Measurements from ENCODE around the gene NONO.

Gene NONO

DNA sequence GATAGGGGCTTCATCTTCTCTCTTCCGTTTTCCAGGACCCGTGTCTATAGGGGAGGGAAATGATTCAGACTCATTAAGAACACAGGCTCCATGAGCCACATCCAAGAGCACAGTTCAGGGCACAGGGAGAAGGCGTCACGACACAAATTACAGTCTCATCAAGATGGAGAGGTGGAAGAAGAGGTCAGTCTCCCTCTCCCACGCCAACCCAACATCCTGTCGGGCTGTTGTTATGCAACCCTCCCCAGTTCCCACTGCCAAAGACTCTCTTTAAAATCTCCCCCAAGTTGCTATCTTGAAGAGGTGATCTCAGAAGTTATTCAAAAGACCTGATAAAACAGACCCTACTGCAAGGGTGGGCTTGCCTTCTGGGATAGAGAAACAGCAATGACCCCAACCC, 42.1 kb upstream of the NONO start:
- H3K27ac ChIP-seq = no peak overlapping the region
- no peak overlapping the region for H3K9ac ChIP-seq
- H3K36me3 ChIP-seq (ENCODE audit: insufficient read depth) = no peaks in the 10 kb centered on the region
- no peaks in the 10 kb centered on the region for H3K27me3 ChIP-seq (ENCODE audit: insufficient read depth, low read depth)
- H2AFZ ChIP-seq (ENCODE audit: low read depth) = no peak overlapping the region
- no peak overlapping the region for H3K4me2 ChIP-seq
- TF ChIP-seq, protein P1, sequence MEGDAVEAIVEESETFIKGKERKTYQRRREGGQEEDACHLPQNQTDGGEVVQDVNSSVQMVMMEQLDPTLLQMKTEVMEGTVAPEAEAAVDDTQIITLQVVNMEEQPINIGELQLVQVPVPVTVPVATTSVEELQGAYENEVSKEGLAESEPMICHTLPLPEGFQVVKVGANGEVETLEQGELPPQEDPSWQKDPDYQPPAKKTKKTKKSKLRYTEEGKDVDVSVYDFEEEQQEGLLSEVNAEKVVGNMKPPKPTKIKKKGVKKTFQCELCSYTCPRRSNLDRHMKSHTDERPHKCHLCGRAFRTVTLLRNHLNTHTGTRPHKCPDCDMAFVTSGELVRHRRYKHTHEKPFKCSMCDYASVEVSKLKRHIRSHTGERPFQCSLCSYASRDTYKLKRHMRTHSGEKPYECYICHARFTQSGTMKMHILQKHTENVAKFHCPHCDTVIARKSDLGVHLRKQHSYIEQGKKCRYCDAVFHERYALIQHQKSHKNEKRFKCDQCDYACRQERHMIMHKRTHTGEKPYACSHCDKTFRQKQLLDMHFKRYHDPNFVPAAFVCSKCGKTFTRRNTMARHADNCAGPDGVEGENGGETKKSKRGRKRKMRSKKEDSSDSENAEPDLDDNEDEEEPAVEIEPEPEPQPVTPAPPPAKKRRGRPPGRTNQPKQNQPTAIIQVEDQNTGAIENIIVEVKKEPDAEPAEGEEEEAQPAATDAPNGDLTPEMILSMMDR (conservative IDR thresholded peaks at IDR 0.05; ENCODE audit: low read depth, low read length) = no peak
- no peaks in the 10 kb centered on the region for H4K20me1 ChIP-seq (ENCODE audit: insufficient read depth)
- no peaks in the 10 kb centered on the region for H3K79me2 ChIP-seq (ENCODE audit: insufficient read depth, low read depth)
- H3K4me1 ChIP-seq (ENCODE audit: low read depth, poor library complexity, severe bottlenecking) = peaks cover 3% of the 10 kb centered on the region
- H3K4me3 ChIP-seq (IDR thresholded peaks at IDR 0.05; ENCODE audit: insufficient read depth, low read depth, low read length) = no peak overlapping the region

DNA sequence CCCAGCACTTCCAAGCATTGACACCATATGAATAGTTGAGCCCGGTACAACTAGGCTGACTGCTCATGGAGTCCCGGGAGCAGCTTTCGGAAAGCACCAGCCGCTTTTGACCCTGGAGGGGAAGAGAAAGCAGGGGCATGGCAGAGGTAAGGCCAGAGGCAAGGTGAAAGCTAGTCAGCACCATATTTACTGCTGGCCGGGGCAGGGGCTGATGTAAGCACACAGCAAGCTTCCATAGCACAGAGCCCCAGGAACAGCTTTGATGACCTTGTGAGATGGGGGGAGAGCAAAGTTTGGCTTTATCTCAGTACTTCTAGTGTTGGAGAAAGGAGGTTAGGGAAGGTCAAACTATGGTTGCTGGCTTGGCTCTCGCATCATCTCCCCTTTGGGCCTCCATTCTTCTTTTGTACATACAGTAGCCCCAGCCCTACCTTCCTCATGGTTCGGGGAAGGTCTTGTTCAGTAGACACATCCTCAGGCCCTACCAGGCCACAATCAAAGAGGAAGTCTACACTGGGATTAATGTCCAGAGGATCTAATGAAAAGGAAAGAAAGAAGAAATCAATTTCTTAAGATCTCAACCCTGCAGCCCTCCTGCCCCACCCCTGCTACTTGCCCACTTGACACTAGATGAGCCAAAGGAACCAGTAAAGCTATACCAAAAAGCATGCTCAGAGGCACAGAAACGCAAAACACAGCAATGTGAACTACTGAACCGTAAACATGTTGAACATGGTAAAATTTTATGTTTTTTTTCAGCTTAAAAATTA, 38.9 kb upstream of the NONO start:
- Histone ChIP-seq H3K36me3 (ENCODE audit: insufficient read depth) (no peaks in the 10 kb centered on the region), H3K27ac (no peak overlapping the region), H3K27me3 (ENCODE audit: insufficient read depth, low read depth) (no peaks in the 10 kb centered on the region), H3K9ac (no peak overlapping the region), H3K4me3 (IDR thresholded peaks at IDR 0.05; ENCODE audit: insufficient read depth, low read depth, low read length) (no peak overlapping the region), H3K4me1 (ENCODE audit: low read depth, poor library complexity, severe bottlenecking) (peaks cover 3% of the 10 kb centered on the region), H4K20me1 (ENCODE audit: insufficient read depth) (no peaks in the 10 kb centered on the region), H3K4me2 (no peak overlapping the region), H3K79me2 (ENCODE audit: insufficient read depth, low read depth) (no peaks in the 10 kb centered on the region), H2AFZ (ENCODE audit: low read depth) (no peak overlapping the region)
- TF ChIP-seq, protein P1 (conservative IDR thresholded peaks at IDR 0.05; ENCODE audit: low read depth, low read length) = no peak

DNA sequence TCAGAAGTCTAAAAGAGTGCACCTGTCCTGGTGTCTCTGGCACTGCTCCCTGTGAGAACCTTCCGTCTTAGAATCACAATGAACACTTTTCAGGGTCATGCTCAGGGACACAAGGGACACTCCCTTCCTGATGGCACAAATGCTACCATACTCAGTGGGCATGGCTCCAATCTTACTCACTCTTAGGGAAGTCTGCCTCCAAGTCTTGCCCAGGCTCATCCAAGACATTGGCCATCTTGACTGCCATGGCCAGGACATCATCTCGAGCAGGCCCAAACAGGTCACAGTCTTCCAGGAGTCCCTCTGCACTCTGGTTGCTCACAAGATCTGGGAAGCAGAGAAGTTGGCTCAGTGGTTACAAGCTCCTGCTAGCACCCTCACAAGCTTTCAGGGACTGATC, 38.3 kb upstream of the NONO start:
- no peaks in the 10 kb centered on the region for H3K36me3 ChIP-seq (ENCODE audit: insufficient read depth)
- H2AFZ ChIP-seq (ENCODE audit: low read depth) = no peak overlapping the region
- no peaks in the 10 kb centered on the region for H4K20me1 ChIP-seq (ENCODE audit: insufficient read depth)
- no peaks in the 10 kb centered on the region for H3K79me2 ChIP-seq (ENCODE audit: insufficient read depth, low read depth)
- H3K4me3 ChIP-seq (IDR thresholded peaks at IDR 0.05; ENCODE audit: insufficient read depth, low read depth, low read length) = no peak overlapping the region
- peaks cover 3% of the 10 kb centered on the region for H3K4me1 ChIP-seq (ENCODE audit: low read depth, poor library complexity, severe bottlenecking)
- H3K4me2 ChIP-seq = no peak overlapping the region
- H3K9ac ChIP-seq = no peak overlapping the region
- H3K27me3 ChIP-seq (ENCODE audit: insufficient read depth, low read depth) = no peaks in the 10 kb centered on the region
- TF ChIP-seq, protein P1 (conservative IDR thresholded peaks at IDR 0.05; ENCODE audit: low read depth, low read length) = no peak
- no peak overlapping the region for H3K27ac ChIP-seq

DNA sequence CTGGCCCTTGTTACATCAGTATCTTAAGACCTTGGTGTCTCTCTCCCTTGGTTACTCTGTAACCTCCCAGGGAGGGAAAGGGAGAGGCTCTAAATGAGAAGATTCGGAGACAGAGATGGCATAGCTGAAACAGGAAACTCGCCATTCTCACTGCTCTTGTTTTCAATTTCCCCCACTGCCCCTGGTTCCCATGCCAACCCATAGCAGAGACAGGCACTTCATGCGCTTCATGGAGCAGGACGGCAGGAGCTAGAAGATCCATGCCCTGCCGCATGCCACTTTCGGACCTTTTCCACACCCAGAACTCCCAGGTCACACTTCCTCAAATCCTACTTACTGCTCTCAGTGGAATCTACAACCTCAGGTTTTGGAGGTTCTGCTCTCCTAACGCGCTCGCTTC, 32.6 kb upstream of the NONO start:
- H3K27me3 ChIP-seq (ENCODE audit: insufficient read depth, low read depth) = no peaks in the 10 kb centered on the region
- no peak overlapping the region for H3K4me2 ChIP-seq
- no peak overlapping the region for H3K4me3 ChIP-seq (IDR thresholded peaks at IDR 0.05; ENCODE audit: insufficient read depth, low read depth, low read length)
- no peaks in the 10 kb centered on the region for H3K36me3 ChIP-seq (ENCODE audit: insufficient read depth)
- H4K20me1 ChIP-seq (ENCODE audit: insufficient read depth) = no peaks in the 10 kb centered on the region
- TF ChIP-seq, protein P1 (conservative IDR thresholded peaks at IDR 0.05; ENCODE audit: low read depth, low read length) = no peak
- no peak overlapping the region for H3K27ac ChIP-seq
- H3K9ac ChIP-seq = no peak overlapping the region
- H2AFZ ChIP-seq (ENCODE audit: low read depth) = no peak overlapping the region
- H3K79me2 ChIP-seq (ENCODE audit: insufficient read depth, low read depth) = no peaks in the 10 kb centered on the region
- peaks cover 29% of the 10 kb centered on the region for H3K4me1 ChIP-seq (ENCODE audit: low read depth, poor library complexity, severe bottlenecking)
